Liver (tissue), 10 donors: ENCODE results near the gene SEMA4D. TPM values are rescaled to one million over a fixed set of nuclear protein-coding genes. Genes with fewer than 3 reads are reported as not detected.
A peak's percentile ranks its signal among the peaks of the same experiment; 100 is the strongest.

Experiments
- DNase-seq: peaks from one replicate; pipeline ENCODE4 v3.0.0-alpha.2; 2017; ENCODE audit warnings: low spot score
- H3K27ac ChIP-seq, 2 donors: one replicate each; pipeline ENCODE4 v1.7.0; 2013; ENCODE audit warnings: inconsistent platforms in 2 of 2, low read length in 2 of 2, control low read depth in 1 of 2, low read depth in 1 of 2, mild to moderate bottlenecking in 1 of 2
- H3K27me3 ChIP-seq, 4 donors: one replicate each; pipeline versions ENCODE4 v1.6.1 to v1.7.0; 2013; ENCODE audit warnings: low read length in 3 of 4, inconsistent platforms in 1 of 4, mild to moderate bottlenecking in 1 of 4, moderate library complexity in 1 of 4; ENCODE audit not compliant: control insufficient read depth in 4 of 4, insufficient read depth in 4 of 4
- H3K36me3 ChIP-seq, 4 donors: one replicate each; pipeline versions ENCODE4 v1.6.1 to v1.7.0; 2013; ENCODE audit warnings: low read length in 3 of 4, mild to moderate bottlenecking in 3 of 4, low read depth in 1 of 4, moderate library complexity in 1 of 4; ENCODE audit not compliant: control insufficient read depth in 4 of 4, insufficient read depth in 3 of 4
- H3K4me1 ChIP-seq, 4 donors: one replicate each; pipeline versions ENCODE4 v1.6.1 to v1.7.0; 2013; ENCODE audit warnings: low read length in 3 of 4, mild to moderate bottlenecking in 3 of 4, moderate library complexity in 1 of 4; ENCODE audit not compliant: control insufficient read depth in 4 of 4, insufficient read depth in 4 of 4
- H3K4me3 ChIP-seq, 3 donors: one replicate each; pipeline versions ENCODE4 v1.6.1 to v1.7.0; 2013; ENCODE audit warnings: low read length in 3 of 3, control low read depth in 1 of 3, low read depth in 1 of 3, mild to moderate bottlenecking in 1 of 3
- H3K9ac ChIP-seq, 2 donors: one replicate each; pipeline ENCODE4 v1.7.0; 2013; ENCODE audit warnings: low read length in 2 of 2, mild to moderate bottlenecking in 2 of 2, moderate library complexity in 2 of 2, control low read depth in 1 of 2, low read depth in 1 of 2
- H3K9me3 ChIP-seq, 4 donors: one replicate each; pipeline versions ENCODE4 v1.6.1 to v1.7.0; 2013; ENCODE audit warnings: low read length in 3 of 4; ENCODE audit not compliant: control insufficient read depth in 4 of 4
- CTCF ChIP-seq: fragments of 150-350 bp; IDR thresholded peaks from 2 replicates; pipeline ENCODE4 v1.5.1; 2017; ENCODE audit warnings: improper control_type of control experiment, low read depth, low read length; ENCODE audit not compliant: missing input control
- FOXA1 ChIP-seq: IDR thresholded peaks from 2 replicates; pipeline ENCODE4 v1.6.1; 2016; ENCODE audit warnings: antibody characterized with exemption
- HNF4A ChIP-seq, 2 donors: conservative IDR thresholded peaks; 2 replicates each; pipeline ENCODE4 v1.6.1; 2016; ENCODE audit warnings: antibody characterized with exemption in 2 of 2, mild to moderate bottlenecking in 2 of 2
- MAX ChIP-seq: IDR thresholded peaks from 2 replicates; pipeline ENCODE4 v1.6.1; 2016; ENCODE audit warnings: antibody characterized with exemption
- RAD21 ChIP-seq, 2 donors: IDR thresholded peaks; 2 replicates each; pipeline ENCODE4 v1.6.1; 2016; ENCODE audit warnings: antibody characterized with exemption in 2 of 2, mild to moderate bottlenecking in 2 of 2
- REST ChIP-seq: IDR thresholded peaks from 2 replicates; pipeline ENCODE4 v1.6.1; 2016; ENCODE audit warnings: antibody characterized with exemption, mild to moderate bottlenecking
- YY1 ChIP-seq: IDR thresholded peaks from 2 replicates; pipeline ENCODE4 v1.6.1; 2016; ENCODE audit warnings: antibody characterized with exemption, mild to moderate bottlenecking
- WGBS: extraction: QIAGEN DNeasy Blood & Tissue Kit; methylation state at CpG from one replicate; pipeline ENCODE4 v1.1.7; 2013; 5-methylcytosine and 5-hydroxymethylcytosine counted together
- polyA plus RNA-seq, 2 donors: library from polyadenylated mRNA; stranded (reverse) in 1 of 2; unstranded in 1 of 2; fragments of 200-250 nt in 1 of 2; fragments of >200 nt in 1 of 2; fragmentation: Nextera tagmentation in 1 of 2; extraction: Ambion mirVana in 1 of 2; gene quantifications; one replicate each; pipeline versions ENCODE4 v1.2.1 to v1.2.3, GENCODE V29; 2013 to 2015
- small RNA-seq: library from RNA; depleted of rRNA; stranded (forward); fragments of <200 nt; gene quantifications from one replicate; pipeline ENCODE3, GENCODE V24; 2014
- total RNA-seq, 2 donors: library from RNA; depleted of rRNA; stranded (reverse); fragments of >200 nt; gene quantifications; one replicate each; pipeline ENCODE4 v1.2.3, GENCODE V29; 2014
- donor health status: healthy.
- donor health status: healthy.
- donor health status: healthy.
- donor health status: healthy.
- donor health status: healthy.

The SEMA4D gene
- total and polyA plus RNA-seq, 4 donors = 1.4 to 12.0 (median 4.1) TPM

GRCh38 chr9:89312222-89312571 lies 185.7 kb downstream of the SEMA4D start:
- peak; percentile 42 for DNase-seq
- Histone ChIP-seq H3K27ac (peak overlapping the region; percentile 52 to 73), H3K4me3 (peak overlapping the region; percentile 58 to 79 (median 69)), H3K9me3 (no peaks in the 10 kb centered on the region), H3K9ac (peak overlapping the region; percentile 15 to 64), H3K4me1 (peaks cover 0 to 12% (median 6%) of the 10 kb centered on the region in 4 donors), H3K27me3 (no peaks in the 10 kb centered on the region), H3K36me3 (no peaks in the 10 kb centered on the region)
- TF ChIP-seq HNF4A (conservative IDR thresholded peaks at IDR 0.05) (peak in 1 of 2 donors; percentile 7), FOXA1 (no peak), RAD21 (IDR thresholded peaks at IDR 0.05) (no peak), MAX (peak; percentile 13), YY1 (peak; percentile 27)
- under 1% methylated on average over 8 of the region's 8 CpGs for WGBS

GRCh38 chr9:89311346-89312221 lies 186.3 kb downstream of the SEMA4D start:
- H3K4me3 ChIP-seq = peak overlapping the region; percentile 69 to 81 (median 79)
- no peaks in the 10 kb centered on the region for H3K9me3 ChIP-seq
- no peaks in the 10 kb centered on the region for H3K27me3 ChIP-seq
- H3K36me3 ChIP-seq = no peaks in the 10 kb centered on the region
- no peak for DNase-seq
- H3K27ac ChIP-seq = peak overlapping the region; percentile 52 to 73
- TF ChIP-seq REST (no peak), HNF4A (conservative IDR thresholded peaks at IDR 0.05) (peak in 1 of 2 donors; percentile 34), CTCF (no peak)
- WGBS = under 1% methylated on average over 54 of the region's 54 CpGs
- H3K4me1 ChIP-seq = peaks cover 0 to 11% (median 6%) of the 10 kb centered on the region in 4 donors
- peak overlapping the region; percentile 15 to 64 for H3K9ac ChIP-seq

Small RNAs within 50 kb of the gene (small RNA-seq; reads per million reads assigned to genes)
- gene MIR3153 = not detected

Other genes starting within 250 kb of the SEMA4D start
- gene CKS2, start 186.9 kb downstream of the SEMA4D start, total RNA-seq = 10 to 100 TPM in 1 of 2 donors, 1 to 10 TPM in 1; 3.1 to 79.7 TPM
- 10 to 100 TPM; 17.6 to 17.9 TPM for gene CKS2, start 186.9 kb downstream of the SEMA4D start, polyA plus RNA-seq
- 10 to 100 TPM; 26.0 to 37.7 TPM for gene SECISBP2, start 179.6 kb downstream of the SEMA4D start, total RNA-seq
- 10 to 100 TPM; 14.2 to 22.7 TPM for gene SECISBP2, start 179.6 kb downstream of the SEMA4D start, polyA plus RNA-seq
- gene GADD45G, start 106.9 kb upstream of the SEMA4D start, total RNA-seq = 10 to 100 TPM in 1 of 2 donors, 1 to 10 TPM in 1; 5.5 to 20.7 TPM
- 100 to 1,000 TPM in 1 of 2 donors, 10 to 100 TPM in 1; 66.0 to 106 TPM for gene GADD45G, start 106.9 kb upstream of the SEMA4D start, polyA plus RNA-seq